Measurements from ENCODE around the gene FAM53B. TPM values are rescaled to one million over a fixed set of nuclear protein-coding genes. Genes with fewer than 3 reads are reported as not detected.

FAM53B gene
- total RNA-seq, 1 experiment from 2014 or later, result 8.7 TPM

GRCh38 chr10:124678557-124679240 is 65.5 kb downstream of the FAM53B start:
- no peak for DNase-seq (ENCODE audit: low spot score)

GRCh38 chr10:124677749-124678556 is 66.2 kb downstream of the FAM53B start:
- DNase-seq (ENCODE audit: low spot score), result no peak

GRCh38 chr10:124677293-124677699 is 66.9 kb downstream of the FAM53B start:
- no peak for DNase-seq (ENCODE audit: low spot score)

- DNase-seq (ENCODE audit: low spot score), result no peak
Measured at GRCh38 chr10:124676416-124677062, 67.6 kb downstream of the FAM53B start.

GRCh38 chr10:124675824-124676223 is 68.4 kb downstream of the FAM53B start:
- DNase-seq (ENCODE audit: low spot score), result no peak

GRCh38 chr10:124675261-124675660 is 68.9 kb downstream of the FAM53B start:
- no peak for DNase-seq (ENCODE audit: low spot score)

GRCh38 chr10:124674768-124675222 is 69.4 kb downstream of the FAM53B start:
- DNase-seq (ENCODE audit: low spot score), result no peak

- no peak for DNase-seq (ENCODE audit: low spot score)
Measured at GRCh38 chr10:124672181-124672638, 72.0 kb downstream of the FAM53B start.

GRCh38 chr10:124671486-124672075 is 72.6 kb downstream of the FAM53B start:
- peak; percentile 31 for DNase-seq (ENCODE audit: low spot score)

GRCh38 chr10:124670849-124671248 is 73.3 kb downstream of the FAM53B start:
- no peak for DNase-seq (ENCODE audit: low spot score)

- no peak for DNase-seq (ENCODE audit: low spot score)
Measured at GRCh38 chr10:124669824-124670654, 74.1 kb downstream of the FAM53B start.

- DNase-seq (ENCODE audit: low spot score), result no peak
Measured at GRCh38 chr10:124669141-124669823, 74.9 kb downstream of the FAM53B start.

GRCh38 chr10:124668517-124669051 is 75.6 kb downstream of the FAM53B start:
- no peak for DNase-seq (ENCODE audit: low spot score)

- DNase-seq (ENCODE audit: low spot score), result no peak
Measured at GRCh38 chr10:124667425-124668345, 76.5 kb downstream of the FAM53B start.

GRCh38 chr10:124666494-124666893 is 77.7 kb downstream of the FAM53B start:
- DNase-seq (ENCODE audit: low spot score), result no peak

- no peak for DNase-seq (ENCODE audit: low spot score)
Measured at GRCh38 chr10:124665980-124666379, 78.2 kb downstream of the FAM53B start.

- no peak for DNase-seq (ENCODE audit: low spot score)
Measured at GRCh38 chr10:124665558-124665957, 78.6 kb downstream of the FAM53B start.

- no peak for DNase-seq (ENCODE audit: low spot score)
Measured at GRCh38 chr10:124665091-124665490, 79.1 kb downstream of the FAM53B start.

GRCh38 chr10:124663766-124664360 is 80.3 kb downstream of the FAM53B start:
- no peak for DNase-seq (ENCODE audit: low spot score)

All from A172 (cell line).